Epithelial cell of esophagus (primary cell): ENCODE data around the gene TTC9B.

ENCODE experiments used
- DNase-seq: peaks from one replicate; pipeline ENCODE4 v3.0.0; 2010; ENCODE audit warnings: low read depth
- H3K4me3 ChIP-seq: 2 replicates; pipeline ENCODE4 v1.5.1; 2011; ENCODE audit warnings: mild to moderate bottlenecking, low read length, control low read depth
- CTCF ChIP-seq: IDR thresholded peaks from 2 replicates; pipeline ENCODE4 v1.5.1; 2011; ENCODE audit warnings: low read depth, mild to moderate bottlenecking, low read length, control low read depth, inconsistent platforms; ENCODE audit not compliant: insufficient read depth; ENCODE audit errors: missing control alignments

The TTC9B gene

GRCh38 chr19:40233811-40234389 lies 15.7 kb upstream of the TTC9B start:
- H3K4me3 ChIP-seq = no peak overlapping the region
- DNase-seq = no peak
- no peak for TF ChIP-seq CTCF

- TF ChIP-seq CTCF = no peak
- no peak overlapping the region for H3K4me3 ChIP-seq
- no peak for DNase-seq
These were observed 15.0 kb upstream of the TTC9B start for GRCh38 chr19:40232949-40233810.

GRCh38 chr19:40232479-40232878 lies 14.3 kb upstream of the TTC9B start:
- H3K4me3 ChIP-seq = no peak overlapping the region
- no peak for DNase-seq
- no peak for TF ChIP-seq CTCF

GRCh38 chr19:40231544-40232424 lies 13.6 kb upstream of the TTC9B start:
- no peak for DNase-seq
- TF ChIP-seq CTCF = no peak
- no peak overlapping the region for H3K4me3 ChIP-seq

DNA sequence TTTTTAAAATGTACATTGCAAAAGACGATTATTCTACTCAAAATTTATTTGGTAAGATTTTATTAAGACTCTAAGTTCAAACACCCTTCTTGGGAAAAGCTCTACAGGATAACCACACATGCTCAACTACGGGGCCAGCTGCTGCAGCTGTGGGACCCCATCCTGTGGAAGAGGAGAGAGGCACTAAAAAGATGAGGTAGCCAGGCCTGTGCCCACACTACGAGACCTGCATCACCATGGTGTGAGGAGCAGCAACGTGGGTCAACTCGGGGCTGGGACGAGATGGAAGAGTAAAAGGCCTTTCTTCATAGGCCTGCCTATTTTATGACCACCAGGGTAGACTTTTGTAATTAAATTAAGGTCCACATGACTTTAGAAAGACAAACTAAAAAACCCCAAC lies 12.9 kb upstream of the TTC9B start:
- TF ChIP-seq CTCF = no peak
- H3K4me3 ChIP-seq = no peak overlapping the region
- DNase-seq = no peak

GRCh38 chr19:40229926-40230417 lies 11.8 kb upstream of the TTC9B start:
- TF ChIP-seq CTCF = no peak
- no peak for DNase-seq
- H3K4me3 ChIP-seq = no peak overlapping the region
